Measurements from ENCODE around the gene P2RY2.

GRCh38 chr11:73195191-73196007 lies 22.7 kb upstream of the P2RY2 start:
- TF ChIP-seq, protein P1, sequence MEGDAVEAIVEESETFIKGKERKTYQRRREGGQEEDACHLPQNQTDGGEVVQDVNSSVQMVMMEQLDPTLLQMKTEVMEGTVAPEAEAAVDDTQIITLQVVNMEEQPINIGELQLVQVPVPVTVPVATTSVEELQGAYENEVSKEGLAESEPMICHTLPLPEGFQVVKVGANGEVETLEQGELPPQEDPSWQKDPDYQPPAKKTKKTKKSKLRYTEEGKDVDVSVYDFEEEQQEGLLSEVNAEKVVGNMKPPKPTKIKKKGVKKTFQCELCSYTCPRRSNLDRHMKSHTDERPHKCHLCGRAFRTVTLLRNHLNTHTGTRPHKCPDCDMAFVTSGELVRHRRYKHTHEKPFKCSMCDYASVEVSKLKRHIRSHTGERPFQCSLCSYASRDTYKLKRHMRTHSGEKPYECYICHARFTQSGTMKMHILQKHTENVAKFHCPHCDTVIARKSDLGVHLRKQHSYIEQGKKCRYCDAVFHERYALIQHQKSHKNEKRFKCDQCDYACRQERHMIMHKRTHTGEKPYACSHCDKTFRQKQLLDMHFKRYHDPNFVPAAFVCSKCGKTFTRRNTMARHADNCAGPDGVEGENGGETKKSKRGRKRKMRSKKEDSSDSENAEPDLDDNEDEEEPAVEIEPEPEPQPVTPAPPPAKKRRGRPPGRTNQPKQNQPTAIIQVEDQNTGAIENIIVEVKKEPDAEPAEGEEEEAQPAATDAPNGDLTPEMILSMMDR (IDR thresholded peaks at IDR 0.05; ENCODE audit: insufficient read depth, low read length): no peak
- TF ChIP-seq POLR2AphosphoS5 (IDR thresholded peaks at IDR 0.05; ENCODE audit: low read depth) (no peak), SPI1 (IDR thresholded peaks at IDR 0.05; ENCODE audit: borderline replicate concordance, low read depth) (no peak)
- TF ChIP-seq, protein P2, sequence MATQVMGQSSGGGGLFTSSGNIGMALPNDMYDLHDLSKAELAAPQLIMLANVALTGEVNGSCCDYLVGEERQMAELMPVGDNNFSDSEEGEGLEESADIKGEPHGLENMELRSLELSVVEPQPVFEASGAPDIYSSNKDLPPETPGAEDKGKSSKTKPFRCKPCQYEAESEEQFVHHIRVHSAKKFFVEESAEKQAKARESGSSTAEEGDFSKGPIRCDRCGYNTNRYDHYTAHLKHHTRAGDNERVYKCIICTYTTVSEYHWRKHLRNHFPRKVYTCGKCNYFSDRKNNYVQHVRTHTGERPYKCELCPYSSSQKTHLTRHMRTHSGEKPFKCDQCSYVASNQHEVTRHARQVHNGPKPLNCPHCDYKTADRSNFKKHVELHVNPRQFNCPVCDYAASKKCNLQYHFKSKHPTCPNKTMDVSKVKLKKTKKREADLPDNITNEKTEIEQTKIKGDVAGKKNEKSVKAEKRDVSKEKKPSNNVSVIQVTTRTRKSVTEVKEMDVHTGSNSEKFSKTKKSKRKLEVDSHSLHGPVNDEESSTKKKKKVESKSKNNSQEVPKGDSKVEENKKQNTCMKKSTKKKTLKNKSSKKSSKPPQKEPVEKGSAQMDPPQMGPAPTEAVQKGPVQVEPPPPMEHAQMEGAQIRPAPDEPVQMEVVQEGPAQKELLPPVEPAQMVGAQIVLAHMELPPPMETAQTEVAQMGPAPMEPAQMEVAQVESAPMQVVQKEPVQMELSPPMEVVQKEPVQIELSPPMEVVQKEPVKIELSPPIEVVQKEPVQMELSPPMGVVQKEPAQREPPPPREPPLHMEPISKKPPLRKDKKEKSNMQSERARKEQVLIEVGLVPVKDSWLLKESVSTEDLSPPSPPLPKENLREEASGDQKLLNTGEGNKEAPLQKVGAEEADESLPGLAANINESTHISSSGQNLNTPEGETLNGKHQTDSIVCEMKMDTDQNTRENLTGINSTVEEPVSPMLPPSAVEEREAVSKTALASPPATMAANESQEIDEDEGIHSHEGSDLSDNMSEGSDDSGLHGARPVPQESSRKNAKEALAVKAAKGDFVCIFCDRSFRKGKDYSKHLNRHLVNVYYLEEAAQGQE (IDR thresholded peaks at IDR 0.05; ENCODE audit: insufficient replicate concordance, low read depth): no peak
